GM21619 (cell line): ENCODE results near the gene NANOGP8.

Experiments used
- ATAC-seq: cut with Tn5 transposase; IDR thresholded peaks from one replicate; pipeline ENCODE4 v1.9.1; 2021; ENCODE audit not compliant: unreplicated experiment

The NANOGP8 gene

GRCh38 chr15:35061161-35061824, 23.8 kb downstream of the NANOGP8 start:
- no peak for ATAC-seq

- no peak for ATAC-seq
These were observed 24.5 kb downstream of the NANOGP8 start for GRCh38 chr15:35060591-35060990.

GRCh38 chr15:35058534-35059054, 26.5 kb downstream of the NANOGP8 start:
- no peak for ATAC-seq

GRCh38 chr15:35055416-35056105, 29.5 kb downstream of the NANOGP8 start:
- no peak for ATAC-seq

- ATAC-seq, result no peak
These were observed 30.7 kb downstream of the NANOGP8 start for GRCh38 chr15:35054380-35054779.

GRCh38 chr15:35047996-35048395, 37.1 kb downstream of the NANOGP8 start:
- no peak for ATAC-seq

GRCh38 chr15:35047528-35047927, 37.6 kb downstream of the NANOGP8 start:
- no peak for ATAC-seq

- ATAC-seq, result no peak
These were observed 41.6 kb downstream of the NANOGP8 start for GRCh38 chr15:35043373-35044095.

GRCh38 chr15:35040339-35041255, 44.5 kb downstream of the NANOGP8 start:
- no peak for ATAC-seq

- ATAC-seq, result no peak
These were observed 46.3 kb downstream of the NANOGP8 start for GRCh38 chr15:35038626-35039451.
